HCT116 (cell line): ENCODE data around the gene STK38L. TPM values are rescaled to one million over a fixed set of nuclear protein-coding genes. Genes with fewer than 3 reads are reported as not detected.

Source experiments
- ATAC-seq: fragments of 200-7000 bp; cut with Tn5 transposase; 2 replicates; pipeline ENCODE4 v1.9.1; 2020; ENCODE audit warnings: mild to moderate bottlenecking, moderate library complexity
- BruUV-seq: library from RNA; stranded (reverse); fragments of 400-500 nt; replicated peaks from 2 replicates; lab custom pipeline; 2021; lab: Mats Ljungman, UMichigan
- CTCF ChIA-PET: fragments of 300-600 bp; sonication (Branson Sonifier 250); formaldehyde crosslinking; loops from one replicate; lab custom pipeline; 2021; ENCODE audit warnings: antibody characterized with exemption; lab: Charles Lee
- POLR2A ChIA-PET: fragments of 300-600, 350-600 bp; sonication (Branson Sonifier 250); formaldehyde crosslinking; loops from one replicate; lab custom pipeline; 2021; ENCODE audit warnings: antibody characterized with exemption; lab: Charles Lee
- RAD21 ChIA-PET, 2 experiments: fragments of 300-600 bp; sonication (Branson Sonifier 250); formaldehyde crosslinking; loops; one replicate each; lab custom pipeline; 2023; ENCODE audit warnings: low total read pairs in 2 of 2; ENCODE audit not compliant: uncharacterized antibody in 2 of 2, unreplicated experiment in 2 of 2, low non-redundant PET in 1 of 2; lab: Charles Lee
- DNase-seq: peaks from one replicate; pipeline ENCODE4 v3.0.0-alpha.2; 2010; ENCODE audit warnings: low read depth, low spot score
- H2AFZ ChIP-seq: fragments of 200-600 bp; shearing (Covaris generic), sonication (generic); 2 replicates; pipeline ENCODE4 v1.6.1; 2017; ENCODE audit warnings: low read depth, mixed run types, mixed read lengths, antibody characterized with exemption, low read length; ENCODE audit not compliant: poor library complexity, severe bottlenecking
- H3K27ac ChIP-seq: 2 replicates; pipeline ENCODE4 v1.5.1; 2012; ENCODE audit warnings: low read depth, low read length
- H3K27me3 ChIP-seq: fragments of 200-600 bp; sonication (generic); 2 replicates; pipeline ENCODE4 v1.6.1; 2016; ENCODE audit warnings: mixed run types, low read length, mixed read lengths; ENCODE audit not compliant: insufficient read depth
- H3K36me3 ChIP-seq, 2 experiments: fragments of 200-500 bp in 1 of 2; fragments of 200-600 bp in 1 of 2; sonication (Bioruptor generic) in 1 of 2; sonication (generic) in 1 of 2; 2 replicates each; pipeline versions ENCODE4 v1.5.1 to v1.6.1; 2014 to 2016; ENCODE audit warnings: low read length in 2 of 2, inconsistent platforms in 1 of 2, mixed read lengths in 1 of 2, mixed run types in 1 of 2; ENCODE audit not compliant: insufficient read depth in 2 of 2, control insufficient read depth in 1 of 2
- H3K4me1 ChIP-seq, 2 experiments: fragments of 200-600 bp in 1 of 2; sonication (generic) in 1 of 2; 2 replicates each; pipeline versions ENCODE4 v1.5.1 to v1.6.1; 2012 to 2017; ENCODE audit warnings: low read length in 2 of 2, inconsistent platforms in 1 of 2, mild to moderate bottlenecking in 1 of 2, mixed read lengths in 1 of 2, mixed run types in 1 of 2, moderate library complexity in 1 of 2; ENCODE audit not compliant: insufficient read depth in 2 of 2, control insufficient read depth in 1 of 2
- H3K4me2 ChIP-seq: fragments of 200-600 bp; sonication (generic); 2 replicates; pipeline ENCODE4 v1.6.1; 2017; ENCODE audit warnings: mixed run types, low read length, mixed read lengths
- H3K4me3 ChIP-seq, 2 experiments: fragments of 200-600 bp in 1 of 2; sonication (generic) in 1 of 2; replicated peaks in 1 of 2; 2 replicates each; pipeline ENCODE4 v1.5.1; 2011 to 2016; ENCODE audit warnings: low read length in 2 of 2, control low read depth in 1 of 2, low read depth in 1 of 2, mild to moderate bottlenecking in 1 of 2, mixed read lengths in 1 of 2, mixed run types in 1 of 2
- H3K79me2 ChIP-seq: fragments of 200-600 bp; sonication (generic); 2 replicates; pipeline ENCODE4 v1.6.1; 2017; ENCODE audit warnings: mild to moderate bottlenecking, mixed run types, low read length, moderate library complexity, mixed read lengths; ENCODE audit not compliant: insufficient read depth
- H3K9ac ChIP-seq: fragments of 200-600 bp; sonication (generic); 2 replicates; pipeline ENCODE4 v1.6.1; 2016; ENCODE audit warnings: low read length, mixed read lengths
- H3K9me2 ChIP-seq: fragments of 200-600 bp; sonication (generic), shearing (Covaris generic); 2 replicates; pipeline ENCODE4 v1.6.1; 2017; ENCODE audit warnings: mixed run types, mild to moderate bottlenecking, moderate library complexity; ENCODE audit not compliant: insufficient read depth
- H3K9me3 ChIP-seq, 2 experiments: fragments of 200-500 bp in 1 of 2; fragments of 200-600 bp in 1 of 2; sonication (Bioruptor generic) in 1 of 2; sonication (generic) in 1 of 2; 2 replicates each; pipeline ENCODE4 v1.6.1; 2014 to 2017; ENCODE audit warnings: low read length in 2 of 2, mixed read lengths in 2 of 2, inconsistent platforms in 1 of 2, low read depth in 1 of 2, mild to moderate bottlenecking in 1 of 2, mixed run types in 1 of 2, moderate library complexity in 1 of 2; ENCODE audit not compliant: control insufficient read depth in 1 of 2, insufficient read depth in 1 of 2
- H4K20me1 ChIP-seq: fragments of 200-600 bp; sonication (generic), shearing (Covaris generic); 2 replicates; pipeline ENCODE4 v1.6.1; 2017; ENCODE audit warnings: mixed run types, mild to moderate bottlenecking, moderate library complexity; ENCODE audit not compliant: insufficient read depth
- CBX3 ChIP-seq: IDR thresholded peaks from 2 replicates; pipeline ENCODE4 v1.6.1; 2012; ENCODE audit warnings: low read depth
- EGR1 ChIP-seq: IDR thresholded peaks from 2 replicates; pipeline ENCODE4 v1.6.1; 2012; ENCODE audit warnings: low read depth
- ELF1 ChIP-seq: IDR thresholded peaks from 2 replicates; pipeline ENCODE4 v1.6.1; 2012; ENCODE audit warnings: low read depth, borderline replicate concordance
- EZH2 ChIP-seq: fragments of 200-600 bp; sonication (generic); IDR thresholded peaks from 2 replicates; pipeline ENCODE4 v1.6.1; 2017; ENCODE audit warnings: antibody characterized with exemption, mixed run types
- EZH2phosphoT487 ChIP-seq: fragments of 200-600 bp; IDR thresholded peaks from 2 replicates; pipeline ENCODE4 v1.6.1; 2018; ENCODE audit warnings: antibody characterized with exemption, borderline replicate concordance
- FOSL1 ChIP-seq: IDR thresholded peaks from 2 replicates; pipeline ENCODE4 v1.6.1; 2012; ENCODE audit warnings: low read depth
- JUND ChIP-seq: IDR thresholded peaks from 2 replicates; pipeline ENCODE4 v1.6.1; 2012
- POLR2A ChIP-seq: IDR thresholded peaks from 2 replicates; pipeline ENCODE4 v1.7.0; 2011; ENCODE audit warnings: borderline replicate concordance; ENCODE audit not compliant: insufficient read depth, insufficient read length; ENCODE audit errors: extremely low read depth
- POLR2AphosphoS5 ChIP-seq: IDR thresholded peaks from 2 replicates; pipeline ENCODE4 v1.6.1; 2011; ENCODE audit warnings: mild to moderate bottlenecking, low read depth, low read length, moderate library complexity
- RAD21 ChIP-seq: IDR thresholded peaks from 2 replicates; pipeline ENCODE4 v1.6.1; 2012; ENCODE audit warnings: low read depth, mild to moderate bottlenecking
- REST ChIP-seq: IDR thresholded peaks from 2 replicates; pipeline ENCODE4 v1.6.1; 2012; ENCODE audit warnings: low read depth
- SIN3A ChIP-seq: IDR thresholded peaks from 2 replicates; pipeline ENCODE4 v1.6.1; 2012; ENCODE audit warnings: low read depth
- SP1 ChIP-seq: IDR thresholded peaks from 2 replicates; pipeline ENCODE4 v1.6.1; 2012; ENCODE audit warnings: low read depth
- SRF ChIP-seq: IDR thresholded peaks from 2 replicates; pipeline ENCODE4 v1.6.1; 2012; ENCODE audit warnings: low read depth
- YY1 ChIP-seq: IDR thresholded peaks from 2 replicates; pipeline ENCODE4 v1.6.1; 2011; ENCODE audit warnings: low read length, low read depth, moderate library complexity, mild to moderate bottlenecking; ENCODE audit not compliant: insufficient replicate concordance; ENCODE audit errors: extremely low read depth
- ZFX ChIP-seq: fragments of 450-650 bp; IDR thresholded peaks from 2 replicates; pipeline ENCODE4 v1.6.1; 2017
- ZNF274 ChIP-seq: fragments of 200-500 bp; sonication (Bioruptor generic); IDR thresholded peaks from 2 replicates; pipeline ENCODE4 v1.6.1; 2014; ENCODE audit warnings: mild to moderate bottlenecking, low read depth, low read length, inconsistent platforms
- intact Hi-C: fragments of 100-400 bp; cut with micrococcal nuclease; formaldehyde crosslinking; loops from 2 replicates; pipeline ENCODE4 v1.10.0; 2022
- total RNA-seq: library from RNA; stranded (reverse); gene quantifications from one replicate; pipeline ENCODE4 v1.2.1, GENCODE V29; 2021; ENCODE audit not compliant: unreplicated experiment
- TF ChIP-seq, protein P1 (sequence below): IDR thresholded peaks from 2 replicates; pipeline ENCODE4 v1.6.1; 2012

The STK38L gene
- total RNA-seq, 1 experiment from 2014 or later: 23.9 TPM

DNA sequence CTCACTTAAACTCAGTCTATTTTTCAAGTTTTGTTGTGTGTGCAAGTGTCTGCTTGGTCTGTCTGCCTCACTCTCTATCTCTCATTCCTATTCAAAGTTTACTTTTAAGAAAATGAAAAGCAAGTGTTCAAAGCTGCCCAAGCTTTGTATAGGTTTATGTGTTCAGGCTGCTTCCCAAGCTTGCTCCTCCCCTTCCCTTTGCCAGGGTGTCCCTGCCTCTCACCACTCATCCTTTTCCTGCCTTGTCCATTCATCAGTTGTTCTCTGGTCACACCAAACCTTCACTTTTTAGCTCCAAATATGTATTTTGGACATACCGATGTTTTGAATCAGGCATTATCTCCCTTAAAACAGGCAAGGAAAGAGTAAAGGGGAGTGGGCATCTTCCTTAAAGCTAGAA lies 41.3 kb downstream of the STK38L start:
- Histone ChIP-seq H3K9me3 (no peaks in the 10 kb centered on the region), H3K27me3 (no peaks in the 10 kb centered on the region), H3K79me2 (no peaks in the 10 kb centered on the region), H3K4me1 (no peaks in the 10 kb centered on the region), H3K36me3 (no peaks in the 10 kb centered on the region), H3K4me2 (no peak overlapping the region), H2AFZ (no peak overlapping the region), H3K27ac (no peak overlapping the region), H4K20me1 (no peaks in the 10 kb centered on the region), H3K9ac (no peak overlapping the region), H3K4me3 (no peak overlapping the region), H3K9me2 (no peaks in the 10 kb centered on the region)
- POLR2A ChIA-PET: no interaction called here
- intact Hi-C loops: no loop called here
- CTCF ChIA-PET: interaction anchor here (1.1 to 1.5 kb wide), 2 partner anchors 21 to 270 kb away, joined by 4 to 5 read pairs; no protein-coding TSS in a partner anchor
- RAD21 ChIA-PET: no interaction called here
- DNase-seq (no peak), ATAC-seq (no peak)
- BruUV-seq: no TSS peak
- TF ChIP-seq POLR2A: no peak
- TF ChIP-seq, all 23 proteins: peak for 0

DNA sequence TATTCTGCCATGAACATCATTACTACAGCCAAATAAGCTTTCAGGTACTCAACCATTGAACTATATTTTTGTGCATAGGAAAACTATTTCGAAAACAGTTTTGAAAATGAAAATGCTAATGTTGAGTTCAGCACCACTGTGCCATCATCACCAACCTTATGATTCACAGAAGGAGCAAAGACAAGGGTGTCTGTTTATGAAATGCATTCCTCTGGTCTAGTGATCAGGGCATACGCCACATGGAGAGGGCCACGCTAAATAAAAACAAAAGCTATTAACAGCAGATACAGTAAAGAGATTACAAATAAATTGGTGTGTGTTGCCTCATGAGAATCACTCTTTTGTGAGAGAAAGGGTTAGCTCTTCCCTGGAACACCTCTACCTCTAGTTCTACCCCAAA lies 45.3 kb downstream of the STK38L start:
- no peak overlapping the region for H2AFZ ChIP-seq
- BruUV-seq: no TSS peak
- H4K20me1 ChIP-seq: no peaks in the 10 kb centered on the region
- H3K79me2 ChIP-seq: no peaks in the 10 kb centered on the region
- H3K27me3 ChIP-seq: no peaks in the 10 kb centered on the region
- no peaks in the 10 kb centered on the region for H3K9me2 ChIP-seq
- ATAC-seq: no peak
- H3K4me1 ChIP-seq: no peaks in the 10 kb centered on the region
- no peak overlapping the region for H3K4me2 ChIP-seq
- POLR2A ChIA-PET: no interaction called here
- intact Hi-C loops: no loop called here
- no peaks in the 10 kb centered on the region for H3K36me3 ChIP-seq
- RAD21 ChIA-PET: no interaction called here
- CTCF ChIA-PET: no interaction called here
- H3K9me3 ChIP-seq: no peaks in the 10 kb centered on the region
- H3K27ac ChIP-seq: no peak overlapping the region
- H3K4me3 ChIP-seq: no peak overlapping the region
- DNase-seq: no peak
- H3K9ac ChIP-seq: no peak overlapping the region
- no peak for TF ChIP-seq FOSL1
- TF ChIP-seq ZFX: no peak
- no peak for TF ChIP-seq EGR1
- TF ChIP-seq, protein P1, sequence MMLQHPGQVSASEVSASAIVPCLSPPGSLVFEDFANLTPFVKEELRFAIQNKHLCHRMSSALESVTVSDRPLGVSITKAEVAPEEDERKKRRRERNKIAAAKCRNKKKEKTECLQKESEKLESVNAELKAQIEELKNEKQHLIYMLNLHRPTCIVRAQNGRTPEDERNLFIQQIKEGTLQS: no peak
- TF ChIP-seq JUND: no peak
- no peak for TF ChIP-seq POLR2A
- TF ChIP-seq YY1: no peak
- TF ChIP-seq ELF1: no peak
- no peak for TF ChIP-seq EZH2phosphoT487
- TF ChIP-seq SIN3A: no peak
- no peak for TF ChIP-seq RAD21
- TF ChIP-seq REST: no peak
- TF ChIP-seq ZNF274: no peak
- TF ChIP-seq SRF: no peak
- no peak for TF ChIP-seq EZH2
- no peak for TF ChIP-seq CBX3
- TF ChIP-seq POLR2AphosphoS5: no peak
- TF ChIP-seq SP1: no peak
